Transverse colon (tissue), 4 donors: Measurements from ENCODE around the gene FXYD7. TPM values are rescaled to one million over a fixed set of nuclear protein-coding genes. Genes with fewer than 3 reads are reported as not detected.
"Not testable (repeated sequence)": the region's sequence is repeated elsewhere in the genome, so short reads cannot be mapped to it uniquely, and the experiment has no call there.

Experiments
- DNase-seq: peaks from one replicate; pipeline ENCODE4 v3.0.0-alpha.2; 2019
- H3K27ac ChIP-seq, 4 donors: fragments of 200-600 bp; sonication (generic); 2 replicates each; pipeline ENCODE4 v1.5.1; 2016 to 2018; ENCODE audit warnings: inconsistent platforms in 4 of 4
- H3K27me3 ChIP-seq: fragments of 200-600 bp; sonication (generic); 2 replicates; pipeline ENCODE4 v1.5.1; 2017; ENCODE audit warnings: inconsistent platforms
- H3K36me3 ChIP-seq, 4 donors: fragments of 200-600 bp; sonication (generic); 2 replicates each; pipeline ENCODE4 v1.5.1; 2017 to 2019; ENCODE audit warnings: inconsistent platforms in 4 of 4
- H3K4me1 ChIP-seq, 4 donors: fragments of 200-600 bp; sonication (generic); 2 replicates each; pipeline ENCODE4 v1.5.1; 2017 to 2020; ENCODE audit warnings: inconsistent platforms in 4 of 4
- H3K4me3 ChIP-seq, 4 donors: fragments of 200-600 bp; sonication (generic); 1 replicate in 1 of 4; 2 replicates in 3 of 4; pipeline versions ENCODE4 v1.5.1 to v1.6.1; 2017 to 2019; ENCODE audit warnings: inconsistent platforms in 4 of 4
- H3K9me3 ChIP-seq, 2 donors: fragments of 200-600 bp; sonication (generic); 2 replicates each; pipeline ENCODE4 v1.5.1; 2017 to 2019; ENCODE audit warnings: inconsistent platforms in 2 of 2
- CTCF ChIP-seq, 5 experiments: fragments of 200-600 bp in 3 of 5; fragments of 450-650 bp in 2 of 5; sonication (generic) in 3 of 5; IDR thresholded peaks; 1 replicate in 2 of 5; 2 replicates in 3 of 5; pipeline ENCODE4 v1.5.1; 2016 to 2017; ENCODE audit warnings: antibody characterized with exemption in 5 of 5, inconsistent platforms in 3 of 5, mild to moderate bottlenecking in 2 of 5, moderate library complexity in 1 of 5
- EP300 ChIP-seq: sonication (generic); formaldehyde crosslinking; IDR thresholded peaks from one replicate; pipeline ENCODE4 v1.6.1; 2017; ENCODE audit warnings: antibody characterized with exemption, low read depth
- POLR2A ChIP-seq: fragments of 450-650 bp; IDR thresholded peaks from one replicate; pipeline ENCODE4 v1.6.1; 2016; ENCODE audit warnings: antibody characterized with exemption, mild to moderate bottlenecking, moderate library complexity
- POLR2AphosphoS5 ChIP-seq, 3 donors: sonication (generic); formaldehyde crosslinking; IDR thresholded peaks; one replicate each; pipeline ENCODE4 v1.6.1; 2016; ENCODE audit warnings: antibody characterized with exemption in 3 of 3
- WGBS, 2 donors: methylation state at CpG; one replicate each; pipeline ENCODE4 v1.1.5; 2018; ENCODE audit warnings: low coverage in 1 of 2; 5-methylcytosine and 5-hydroxymethylcytosine counted together
- in situ Hi-C, 4 donors: fragments of 200-750 bp; cut with MboI; loops; one replicate each; pipeline versions ENCODE4 v1.15.0 to v1.15.1; 2017; ENCODE audit warnings: low sequenced_read_pairs in 3 of 4, low pct_ligation_motif_present in 1 of 4, low pct_unique_long_range_greater_than_20kb in 1 of 4
- intact Hi-C: fragments of 100-400 bp; cut with DNase I; formaldehyde crosslinking; loops from one replicate; pipeline ENCODE4 v1.15.1; 2023; ENCODE audit warnings: low total_unique reads
- total RNA-seq, 4 donors: library from RNA; depleted of rRNA; stranded (reverse); fragments of >200 nt; gene quantifications; one replicate each; pipeline ENCODE4 v1.1.0, GENCODE V29; 2016

FXYD7 gene
- total RNA-seq, 4 donors from 2014 or later, result not detected

GRCh38 chr19:35184267-35184666 is 41.2 kb downstream of the FXYD7 start:
- no peak overlapping the region for H3K27ac ChIP-seq
- TF ChIP-seq EP300 (no peak), POLR2A (no peak), POLR2AphosphoS5 (IDR thresholded peaks at IDR 0.05) (no peak), CTCF (IDR thresholded peaks at IDR 0.05) (no peak)
- no peaks in the 10 kb centered on the region for H3K9me3 ChIP-seq
- WGBS, 2 donors, result 83 to 86% methylated on average over 1 of the region's 1 CpG
- H3K4me3 ChIP-seq, result no peak overlapping the region
- in situ Hi-C loops (no loop called here), intact Hi-C loops (no loop called here)
- H3K4me1 ChIP-seq, result no peaks in the 10 kb centered on the region
- peaks cover 3% of the 10 kb centered on the region for H3K27me3 ChIP-seq
- no peaks in the 10 kb centered on the region for H3K36me3 ChIP-seq
- DNase-seq, result no peak

- Histone ChIP-seq H3K36me3 (no peaks in the 10 kb centered on the region), H3K4me3 (no peak overlapping the region), H3K4me1 (no peaks in the 10 kb centered on the region), H3K27me3 (peaks cover 7% of the 10 kb centered on the region), H3K27ac (no peak overlapping the region), H3K9me3 (no peaks in the 10 kb centered on the region)
- DNase-seq, result no peak
- 75 to 81% methylated on average over 2 of the region's 2 CpGs for WGBS, 2 donors
- intact Hi-C loops (no loop called here), in situ Hi-C loops (no loop called here)
- TF ChIP-seq POLR2AphosphoS5 (IDR thresholded peaks at IDR 0.05), result no peak
- TF ChIP-seq CTCF (IDR thresholded peaks at IDR 0.05), result no peak
- no peak for TF ChIP-seq POLR2A
- no peak for TF ChIP-seq EP300
These were observed 41.8 kb downstream of the FXYD7 start for GRCh38 chr19:35184884-35185283.

GRCh38 chr19:35194012-35194984 is 51.2 kb downstream of the FXYD7 start:
- H3K4me3 ChIP-seq, result no peak overlapping the region
- H3K9me3 ChIP-seq, result no peaks in the 10 kb centered on the region
- H3K27me3 ChIP-seq, result peaks cover 13% of the 10 kb centered on the region
- H3K36me3 ChIP-seq, result no peaks in the 10 kb centered on the region
- 77 to 81% methylated on average over 4 to 9 of the region's 9 CpGs for WGBS, 2 donors
- no peak overlapping the region for H3K27ac ChIP-seq
- in situ Hi-C loops, result no loop called here
- intact Hi-C loops, result no loop called here
- no peak for DNase-seq
- H3K4me1 ChIP-seq, result no peaks in the 10 kb centered on the region
- no peak for TF ChIP-seq EP300
- TF ChIP-seq POLR2AphosphoS5 (IDR thresholded peaks at IDR 0.05), result no peak
- no peak for TF ChIP-seq POLR2A
- no peak for TF ChIP-seq CTCF (IDR thresholded peaks at IDR 0.05)

GRCh38 chr19:35195830-35196229 is 52.8 kb downstream of the FXYD7 start:
- intact Hi-C loops (no loop called here), in situ Hi-C loops (no loop called here)
- Histone ChIP-seq H3K9me3 (no peaks in the 10 kb centered on the region), H3K4me3 (no peak overlapping the region), H3K27ac (no peak overlapping the region), H3K27me3 (peaks cover 1% of the 10 kb centered on the region), H3K36me3 (no peaks in the 10 kb centered on the region), H3K4me1 (no peaks in the 10 kb centered on the region)
- DNase-seq, result no peak
- 70 to 100% methylated on average over 1 to 2 of the region's 2 CpGs for WGBS, 2 donors
- TF ChIP-seq POLR2AphosphoS5 (IDR thresholded peaks at IDR 0.05) (no peak), POLR2A (no peak), EP300 (no peak), CTCF (IDR thresholded peaks at IDR 0.05) (no peak)

GRCh38 chr19:35196861-35197260 is 53.8 kb downstream of the FXYD7 start:
- H3K9me3 ChIP-seq, H3K27me3 ChIP-seq, DNase-seq, intact Hi-C loops, H3K4me3 ChIP-seq, in situ Hi-C loops, H3K4me1 ChIP-seq, H3K27ac ChIP-seq, H3K36me3 ChIP-seq: not testable (repeated sequence)
- WGBS, 2 donors, result 88 to 100% methylated on average over 4 to 6 of the region's 6 CpGs
